ENCODE data around the gene GRID2. TPM values are rescaled to one million over a fixed set of nuclear protein-coding genes. Genes with fewer than 3 reads are reported as not detected.

Gene GRID2
- total and polyA plus RNA-seq, 12 donors, result 0.55 to 4.0 (median 2.0) TPM

GRCh38 chr4:92825256-92825655, 521.5 kb downstream of the GRID2 start:
- Histone ChIP-seq H3K27ac (no peak overlapping the region), H3K4me3 (no peak overlapping the region), H3K36me3 (replicated peaks in 1 of 2) (no peaks in the 10 kb centered on the region), H3K27me3 (no peaks in the 10 kb centered on the region), H3K4me1 (replicated peaks in 1 of 2) (no peaks in the 10 kb centered on the region), H3K9me3 (replicated peaks in 1 of 3) (no peaks in the 10 kb centered on the region)
- intact Hi-C loops (cut with DNase I), result no loop called here
- TF ChIP-seq POLR2A (IDR thresholded peaks at IDR 0.05) (no peak), CTCF (IDR thresholded peaks at IDR 0.05) (no peak)
- no peak for DNase-seq
- 66 to 81% (median 72%) methylated on average over 3 of the region's 3 CpGs for WGBS, 4 donors

GRCh38 chr4:92825791-92826190, 522.0 kb downstream of the GRID2 start:
- Histone ChIP-seq H3K27me3 (no peaks in the 10 kb centered on the region), H3K9me3 (replicated peaks in 1 of 3) (no peaks in the 10 kb centered on the region), H3K4me3 (no peak overlapping the region), H3K27ac (no peak overlapping the region), H3K36me3 (replicated peaks in 1 of 2) (no peaks in the 10 kb centered on the region), H3K4me1 (replicated peaks in 1 of 2) (no peaks in the 10 kb centered on the region)
- no peak for TF ChIP-seq POLR2A (IDR thresholded peaks at IDR 0.05)
- no peak for TF ChIP-seq CTCF (IDR thresholded peaks at IDR 0.05)
- intact Hi-C loops (cut with DNase I), result no loop called here
- DNase-seq, result no peak

- no peak for DNase-seq
- Histone ChIP-seq H3K27ac (no peak overlapping the region), H3K36me3 (replicated peaks in 1 of 2) (no peaks in the 10 kb centered on the region), H3K9me3 (replicated peaks in 1 of 3) (no peaks in the 10 kb centered on the region), H3K4me3 (no peak overlapping the region), H3K4me1 (replicated peaks in 1 of 2) (no peaks in the 10 kb centered on the region), H3K27me3 (no peaks in the 10 kb centered on the region)
- TF ChIP-seq POLR2A (IDR thresholded peaks at IDR 0.05) (no peak), CTCF (IDR thresholded peaks at IDR 0.05) (no peak)
- intact Hi-C loops (cut with DNase I), result no loop called here
These were observed 527.0 kb downstream of the GRID2 start for GRCh38 chr4:92830771-92831170.

GRCh38 chr4:92840880-92841279, 537.1 kb downstream of the GRID2 start:
- no peak overlapping the region for H3K4me3 ChIP-seq
- TF ChIP-seq POLR2A (IDR thresholded peaks at IDR 0.05) (no peak), CTCF (IDR thresholded peaks at IDR 0.05) (no peak)
- DNase-seq, result no peak

More at GRCh38 chr4:92840880-92841279, 537.1 kb downstream of the GRID2 start:
- Histone ChIP-seq H3K27me3 (no peaks in the 10 kb centered on the region), H3K27ac (no peak overlapping the region), H3K36me3 (replicated peaks in 1 of 2) (no peaks in the 10 kb centered on the region), H3K9me3 (replicated peaks in 1 of 3) (no peaks in the 10 kb centered on the region), H3K4me1 (replicated peaks in 1 of 2) (no peaks in the 10 kb centered on the region)
- intact Hi-C loops (cut with DNase I), result no loop called here
